Adrenal gland (tissue), 12 donors: ENCODE results near the gene SNAP47. TPM values are rescaled to one million over a fixed set of nuclear protein-coding genes. Genes with fewer than 3 reads are reported as not detected.
A peak's percentile ranks its signal among the peaks of the same experiment; 100 is the strongest.

Experiments used
- DNase-seq, 7 donors: peaks; one replicate each; pipeline ENCODE4 v3.0.0-alpha.2; 2019 to 2020
- H3K27ac ChIP-seq, 5 donors: fragments of 200-600 bp; sonication (generic) in 4 of 5; 1 replicate in 3 of 5; 2 replicates in 2 of 5; pipeline versions ENCODE4 v1.5.1 to v1.8.0; 2016 to 2020; ENCODE audit warnings: mild to moderate bottlenecking in 1 of 5
- H3K27me3 ChIP-seq: fragments of 200-600 bp; 2 replicates; pipeline ENCODE4 v1.8.0; 2021
- H3K36me3 ChIP-seq, 2 donors: fragments of 200-600 bp; replicated peaks in 1 of 2; 1 replicate in 1 of 2; 2 replicates in 1 of 2; pipeline versions ENCODE4 v1.5.1 to v1.8.0; 2018 to 2022
- H3K4me1 ChIP-seq, 2 donors: fragments of 200-600 bp; replicated peaks in 1 of 2; 1 replicate in 1 of 2; 2 replicates in 1 of 2; pipeline versions ENCODE4 v1.5.1 to v1.8.0; 2018 to 2021
- H3K4me3 ChIP-seq, 4 donors: fragments of 200-600 bp; sonication (generic) in 3 of 4; one replicate each; pipeline ENCODE4 v1.5.1; 2016 to 2018
- H3K9me3 ChIP-seq, 3 donors: fragments of 200-600 bp; sonication (generic) in 1 of 3; replicated peaks in 1 of 3; 1 replicate in 2 of 3; 2 replicates in 1 of 3; pipeline versions ENCODE4 v1.5.1 to v1.8.0; 2016 to 2021
- POLR2A ChIP-seq, 2 donors: fragments of 450-650 bp; IDR thresholded peaks; one replicate each; pipeline ENCODE4 v1.6.1; 2017; ENCODE audit warnings: antibody characterized with exemption in 2 of 2, mild to moderate bottlenecking in 2 of 2, moderate library complexity in 1 of 2
- WGBS, 4 donors: extraction: QIAGEN DNeasy Blood & Tissue Kit in 2 of 4; methylation state at CpG; one replicate each; pipeline versions ENCODE4 v1.1.5 to v1.1.7; 2013 to 2017; 5-methylcytosine and 5-hydroxymethylcytosine counted together
- intact Hi-C, 2 donors: fragments of 100-400 bp; cut with DNase I; formaldehyde crosslinking; loops; one replicate each; pipeline versions ENCODE4 v1.14.1 to v1.15.0; 2022 to 2023
- polyA plus RNA-seq, 3 donors: library from polyadenylated mRNA; stranded (reverse); fragments of 200-250 nt in 2 of 3; fragments of 350-450 nt in 1 of 3; fragmentation: Illumina TruSeq in 1 of 3; extraction: RNeasy Lipid Tissue Mini Kit (QIAGEN cat#74804) in 1 of 3; gene quantifications; one replicate each; pipeline ENCODE4 v1.2.3, GENCODE V29; 2013 to 2014
- total RNA-seq, 9 donors: library from RNA; depleted of rRNA in 4 of 9; stranded (reverse); fragments of >200 nt in 4 of 9; fragments of 120-200 nt in 1 of 9; fragmentation: NEBNext Ultra II Directional in 1 of 9; extraction: Animal tissue kit (Norgen Biotek cat#: 25700) in 1 of 9; gene quantifications; one replicate each; pipeline versions ENCODE4 v1.1.0 to v1.2.4, GENCODE V29; 2013 to 2023
- TF ChIP-seq, protein P1 (sequence below), 6 experiments: fragments of 450-650 bp in 4 of 6; fragments of 200-600 bp in 2 of 6; sonication (generic) in 1 of 6; IDR thresholded peaks; 1 replicate in 5 of 6; 2 replicates in 1 of 6; pipeline versions ENCODE4 v1.5.1 to v1.8.0; 2016 to 2021; ENCODE audit warnings: antibody characterized with exemption in 6 of 6, mild to moderate bottlenecking in 2 of 6, moderate library complexity in 1 of 6
- donor health status: healthy with polysubstance abuse.
- donor health status: Bipolar disorder and iron deficiency.
- donor health status: DM: yes; HTN: yes; CAD: no.
- donor health status: DM: no; HTN: no; CAD: no.
- donor health status: DM: no; HTN: no; CAD: no.
- donor health status: DM: yes; HTN: yes; CAD: no.

The SNAP47 gene
- total and polyA plus RNA-seq, 12 donors, result 24.5 to 216 (median 103) TPM

- Histone ChIP-seq H3K4me3 (peak overlapping the region in 3 of 4 donors; percentile 33 to 76 (median 47)), H3K9me3 (no peaks in the 10 kb centered on the region), H3K36me3 (peaks cover 0 to 19% of the 10 kb centered on the region in 2 donors), H3K27me3 (no peaks in the 10 kb centered on the region), H3K27ac (peak overlapping the region in 4 of 5 donors; percentile 48 to 78 (median 65)), H3K4me1 (peaks cover 17 to 40% of the 10 kb centered on the region in 2 donors)
- DNase-seq, result peak; percentile 87 to 93 (median 89)
- TF ChIP-seq, protein P1, sequence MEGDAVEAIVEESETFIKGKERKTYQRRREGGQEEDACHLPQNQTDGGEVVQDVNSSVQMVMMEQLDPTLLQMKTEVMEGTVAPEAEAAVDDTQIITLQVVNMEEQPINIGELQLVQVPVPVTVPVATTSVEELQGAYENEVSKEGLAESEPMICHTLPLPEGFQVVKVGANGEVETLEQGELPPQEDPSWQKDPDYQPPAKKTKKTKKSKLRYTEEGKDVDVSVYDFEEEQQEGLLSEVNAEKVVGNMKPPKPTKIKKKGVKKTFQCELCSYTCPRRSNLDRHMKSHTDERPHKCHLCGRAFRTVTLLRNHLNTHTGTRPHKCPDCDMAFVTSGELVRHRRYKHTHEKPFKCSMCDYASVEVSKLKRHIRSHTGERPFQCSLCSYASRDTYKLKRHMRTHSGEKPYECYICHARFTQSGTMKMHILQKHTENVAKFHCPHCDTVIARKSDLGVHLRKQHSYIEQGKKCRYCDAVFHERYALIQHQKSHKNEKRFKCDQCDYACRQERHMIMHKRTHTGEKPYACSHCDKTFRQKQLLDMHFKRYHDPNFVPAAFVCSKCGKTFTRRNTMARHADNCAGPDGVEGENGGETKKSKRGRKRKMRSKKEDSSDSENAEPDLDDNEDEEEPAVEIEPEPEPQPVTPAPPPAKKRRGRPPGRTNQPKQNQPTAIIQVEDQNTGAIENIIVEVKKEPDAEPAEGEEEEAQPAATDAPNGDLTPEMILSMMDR (IDR thresholded peaks at IDR 0.05), result peak in 1 of 6 experiments; percentile 10
- peak in 1 of 2 donors; percentile 51 for TF ChIP-seq POLR2A (IDR thresholded peaks at IDR 0.05)
- 1 to 6% (median 1%) methylated on average over 2 to 51 of the region's 51 CpGs for WGBS, 4 donors
- intact Hi-C loops, result no loop called here
Measured at GRCh38 chr1:227728059-227728891, 7.0 kb upstream of the SNAP47 start.

DNA sequence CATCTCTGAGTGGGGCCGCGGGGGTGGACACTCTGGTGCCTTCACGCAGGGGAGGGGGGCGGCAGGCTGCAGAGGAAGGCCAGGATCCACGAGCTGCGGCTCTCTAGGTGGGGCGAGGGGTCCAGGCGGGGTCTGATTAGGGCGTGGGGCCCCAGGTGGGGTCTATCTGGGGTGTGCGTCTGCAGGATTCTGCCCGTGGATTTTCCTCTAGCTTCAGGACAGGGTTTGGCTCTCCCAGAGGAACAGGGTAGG, 6.4 kb upstream of the SNAP47 start:
- WGBS, 4 donors, result 0 to 5% (median 2%) methylated on average over 4 to 11 of the region's 11 CpGs
- intact Hi-C loops, result no loop called here
- Histone ChIP-seq H3K4me1 (peaks cover 17 to 43% of the 10 kb centered on the region in 2 donors), H3K27me3 (no peaks in the 10 kb centered on the region), H3K9me3 (no peaks in the 10 kb centered on the region), H3K27ac (peak overlapping the region in 3 of 5 donors; percentile 64 to 78 (median 66)), H3K4me3 (peak overlapping the region in 3 of 4 donors; percentile 33 to 76 (median 47)), H3K36me3 (peaks cover 0 to 22% of the 10 kb centered on the region in 2 donors)
- TF ChIP-seq, protein P1 (IDR thresholded peaks at IDR 0.05), result no peak
- TF ChIP-seq POLR2A (IDR thresholded peaks at IDR 0.05), result no peak
- peak in 1 of 7 donors; percentile 40 for DNase-seq

DNA sequence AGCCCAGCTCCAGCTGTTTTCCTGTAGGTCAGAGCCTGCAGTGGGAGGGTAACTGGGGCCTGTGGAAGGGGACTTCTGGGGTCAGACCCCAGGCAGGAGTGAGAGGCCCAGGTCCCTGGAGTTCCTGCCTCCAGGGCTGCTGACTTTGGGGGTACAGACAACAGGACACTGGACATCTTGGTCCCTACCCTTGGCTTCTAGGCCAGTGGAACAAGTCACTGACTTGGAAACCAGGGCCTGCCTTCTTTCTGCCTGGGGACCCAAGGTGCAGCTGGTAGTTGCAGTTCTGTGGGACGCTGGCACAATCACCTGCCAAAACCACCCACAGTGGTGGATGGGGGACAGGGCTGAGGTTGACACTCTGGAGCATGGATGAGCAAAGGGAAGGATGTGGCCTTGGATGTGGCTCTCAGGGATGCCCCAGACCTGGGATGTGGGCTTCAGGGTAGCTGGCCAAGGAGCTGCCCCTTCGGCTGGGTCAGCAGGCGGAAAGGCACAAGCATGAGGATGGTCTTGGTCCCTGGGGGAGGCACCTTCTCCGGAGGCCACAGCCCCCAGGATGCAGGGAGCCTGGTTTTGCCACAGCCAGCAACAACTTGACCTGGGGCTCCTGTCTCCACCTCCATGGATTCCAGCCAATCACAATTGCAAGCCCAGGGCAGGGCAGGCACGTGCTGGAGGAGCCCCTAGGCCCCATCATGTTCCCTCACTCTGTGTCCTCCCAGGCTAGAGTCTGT, 5.9 kb upstream of the SNAP47 start:
- peak in 2 of 7 donors; percentile 25 to 60 for DNase-seq
- WGBS, 4 donors, result 60 to 82% (median 62%) methylated on average over 4 to 5 of the region's 5 CpGs; no CpG with 5 or more reads in 1 of the 4 donors
- TF ChIP-seq, protein P1 (IDR thresholded peaks at IDR 0.05), result no peak
- TF ChIP-seq POLR2A (IDR thresholded peaks at IDR 0.05), result no peak

More for the DNA sequence above, 5.9 kb upstream of the SNAP47 start:
- intact Hi-C loops, result no loop called here
- peak overlapping the region in 2 of 4 donors; percentile 47 to 76 for H3K4me3 ChIP-seq
- peak overlapping the region in 3 of 5 donors; percentile 71 to 78 (median 73) for H3K27ac ChIP-seq
- H3K36me3 ChIP-seq, result peaks cover 0 to 22% of the 10 kb centered on the region in 2 donors
- no peaks in the 10 kb centered on the region for H3K27me3 ChIP-seq
- peaks cover 22 to 48% of the 10 kb centered on the region in 2 donors for H3K4me1 ChIP-seq
- H3K9me3 ChIP-seq, result no peaks in the 10 kb centered on the region
